ENCODE results near the gene ATOX1. TPM values are rescaled to one million over a fixed set of nuclear protein-coding genes. Genes with fewer than 3 reads are reported as not detected.

ATOX1 gene
- total RNA-seq, 1 donor from 2014 or later: 91.6 TPM

DNA sequence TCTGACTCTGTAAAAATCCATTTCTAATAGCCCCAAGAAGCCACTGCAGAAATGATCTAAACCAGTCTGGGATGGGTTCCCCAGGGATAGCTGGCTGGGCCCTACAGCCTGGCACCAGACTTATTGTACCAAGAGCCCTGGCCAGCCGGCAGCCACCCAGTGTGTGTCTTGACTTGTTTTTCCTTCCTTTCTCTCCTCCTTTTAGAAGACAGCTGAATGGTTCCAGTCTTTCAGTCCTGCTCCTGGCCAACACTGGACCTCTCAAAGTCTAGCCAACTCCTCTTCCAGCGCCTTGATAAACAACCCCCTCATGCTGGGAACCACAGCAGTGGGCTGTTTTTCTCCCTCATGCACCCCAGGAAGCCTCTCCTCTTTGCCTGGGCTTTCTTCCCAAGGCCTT lies 34.1 kb downstream of the ATOX1 start:
- H3K36me3 ChIP-seq (ENCODE audit: control insufficient read depth, insufficient read depth, low read length): no peaks in the 10 kb centered on the region
- TF ChIP-seq, protein P1, sequence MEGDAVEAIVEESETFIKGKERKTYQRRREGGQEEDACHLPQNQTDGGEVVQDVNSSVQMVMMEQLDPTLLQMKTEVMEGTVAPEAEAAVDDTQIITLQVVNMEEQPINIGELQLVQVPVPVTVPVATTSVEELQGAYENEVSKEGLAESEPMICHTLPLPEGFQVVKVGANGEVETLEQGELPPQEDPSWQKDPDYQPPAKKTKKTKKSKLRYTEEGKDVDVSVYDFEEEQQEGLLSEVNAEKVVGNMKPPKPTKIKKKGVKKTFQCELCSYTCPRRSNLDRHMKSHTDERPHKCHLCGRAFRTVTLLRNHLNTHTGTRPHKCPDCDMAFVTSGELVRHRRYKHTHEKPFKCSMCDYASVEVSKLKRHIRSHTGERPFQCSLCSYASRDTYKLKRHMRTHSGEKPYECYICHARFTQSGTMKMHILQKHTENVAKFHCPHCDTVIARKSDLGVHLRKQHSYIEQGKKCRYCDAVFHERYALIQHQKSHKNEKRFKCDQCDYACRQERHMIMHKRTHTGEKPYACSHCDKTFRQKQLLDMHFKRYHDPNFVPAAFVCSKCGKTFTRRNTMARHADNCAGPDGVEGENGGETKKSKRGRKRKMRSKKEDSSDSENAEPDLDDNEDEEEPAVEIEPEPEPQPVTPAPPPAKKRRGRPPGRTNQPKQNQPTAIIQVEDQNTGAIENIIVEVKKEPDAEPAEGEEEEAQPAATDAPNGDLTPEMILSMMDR (IDR thresholded peaks at IDR 0.05; ENCODE audit: insufficient read depth, low read length, poor library complexity, severe bottlenecking): no peak
- H3K4me3 ChIP-seq (ENCODE audit: low read depth, low read length): no peak overlapping the region
- no peak for DNase-seq (ENCODE audit: low read depth)
- H3K27me3 ChIP-seq (ENCODE audit: control insufficient read depth, insufficient read depth, low read length): no peaks in the 10 kb centered on the region

DNA sequence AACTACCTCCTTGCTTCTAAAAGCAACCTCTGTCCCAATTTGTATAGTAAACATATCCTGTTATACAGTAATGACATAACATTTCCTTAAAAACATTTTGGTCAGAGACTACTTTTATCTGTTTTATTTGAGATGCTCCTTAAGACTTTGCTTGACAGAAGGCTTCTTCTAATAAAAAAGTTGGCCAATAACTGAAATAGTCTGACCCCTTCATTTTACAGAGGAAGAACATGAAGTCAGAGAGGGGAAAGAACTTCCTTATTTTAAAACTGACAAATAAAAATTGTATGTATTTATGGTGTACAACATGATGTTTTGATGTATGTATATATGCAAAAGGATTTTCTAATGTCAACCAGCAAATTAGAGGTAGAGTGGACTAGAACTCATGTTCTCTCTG lies 35.9 kb downstream of the ATOX1 start:
- Histone ChIP-seq H3K27me3 (ENCODE audit: control insufficient read depth, insufficient read depth, low read length) (no peaks in the 10 kb centered on the region), H3K4me3 (ENCODE audit: low read depth, low read length) (no peak overlapping the region), H3K36me3 (ENCODE audit: control insufficient read depth, insufficient read depth, low read length) (no peaks in the 10 kb centered on the region)
- DNase-seq (ENCODE audit: low read depth): no peak
- TF ChIP-seq, protein P1 (IDR thresholded peaks at IDR 0.05; ENCODE audit: insufficient read depth, low read length, poor library complexity, severe bottlenecking): no peak

DNA sequence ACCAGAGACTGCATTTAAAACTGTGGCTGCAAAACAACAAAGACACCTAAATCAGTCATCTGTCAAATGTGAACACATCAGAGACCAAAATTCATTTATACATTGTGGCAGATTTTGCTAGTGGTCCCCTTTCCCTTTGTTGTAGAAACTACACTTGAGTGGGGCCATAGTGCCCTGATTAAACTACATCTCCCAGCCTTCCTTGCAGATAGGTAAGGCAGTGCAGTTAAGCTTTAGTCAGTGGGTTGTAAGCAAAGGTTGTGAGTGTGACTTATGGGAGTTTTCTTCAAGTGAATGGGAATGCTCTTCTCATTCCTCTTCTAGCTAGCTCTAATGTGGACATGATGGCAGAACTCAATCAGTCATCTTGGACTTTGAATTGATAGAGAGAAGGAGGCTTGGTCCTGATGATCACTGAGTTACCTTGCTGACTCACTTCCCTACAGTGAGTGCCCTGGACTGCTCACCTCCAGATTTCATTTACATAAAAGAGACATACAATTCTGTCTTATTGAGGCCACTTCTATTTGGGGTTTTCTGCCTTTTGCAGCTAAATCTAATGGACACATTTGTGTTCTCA lies 36.5 kb downstream of the ATOX1 start:
- DNase-seq (ENCODE audit: low read depth): no peak
- no peaks in the 10 kb centered on the region for H3K36me3 ChIP-seq (ENCODE audit: control insufficient read depth, insufficient read depth, low read length)
- no peak overlapping the region for H3K4me3 ChIP-seq (ENCODE audit: low read depth, low read length)
- no peaks in the 10 kb centered on the region for H3K27me3 ChIP-seq (ENCODE audit: control insufficient read depth, insufficient read depth, low read length)
- TF ChIP-seq, protein P1 (IDR thresholded peaks at IDR 0.05; ENCODE audit: insufficient read depth, low read length, poor library complexity, severe bottlenecking): no peak

DNA sequence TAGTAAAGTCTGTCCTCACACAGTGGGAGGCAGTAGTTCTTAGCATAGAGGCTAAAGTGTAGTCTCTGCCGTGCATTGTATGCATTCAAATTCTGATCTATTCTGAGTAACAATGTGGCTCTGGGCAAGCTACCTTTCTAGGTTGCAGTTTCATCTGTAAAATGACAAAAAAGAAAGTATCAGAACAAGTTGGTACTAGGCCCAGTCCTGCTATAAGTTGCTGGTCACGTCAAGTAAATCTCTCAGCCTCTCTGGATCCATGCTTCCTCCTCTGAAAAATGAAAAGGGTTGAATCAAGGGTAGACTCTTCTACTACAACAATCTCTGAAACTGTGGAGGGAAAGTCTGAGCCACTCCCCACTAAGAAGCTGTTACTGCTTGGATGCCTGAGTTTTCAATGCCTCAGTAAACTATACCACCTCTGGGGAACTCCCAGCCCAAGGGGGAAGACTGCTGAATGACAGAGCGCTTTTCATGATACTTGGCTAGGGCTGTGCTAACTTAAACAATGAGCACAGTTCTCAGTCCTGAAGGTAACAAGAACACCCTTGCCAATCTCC lies 37.3 kb downstream of the ATOX1 start:
- TF ChIP-seq, protein P1 (IDR thresholded peaks at IDR 0.05; ENCODE audit: insufficient read depth, low read length, poor library complexity, severe bottlenecking): no peak
- Histone ChIP-seq H3K36me3 (ENCODE audit: control insufficient read depth, insufficient read depth, low read length) (no peaks in the 10 kb centered on the region), H3K4me3 (ENCODE audit: low read depth, low read length) (no peak overlapping the region), H3K27me3 (ENCODE audit: control insufficient read depth, insufficient read depth, low read length) (no peaks in the 10 kb centered on the region)
- no peak for DNase-seq (ENCODE audit: low read depth)

DNA sequence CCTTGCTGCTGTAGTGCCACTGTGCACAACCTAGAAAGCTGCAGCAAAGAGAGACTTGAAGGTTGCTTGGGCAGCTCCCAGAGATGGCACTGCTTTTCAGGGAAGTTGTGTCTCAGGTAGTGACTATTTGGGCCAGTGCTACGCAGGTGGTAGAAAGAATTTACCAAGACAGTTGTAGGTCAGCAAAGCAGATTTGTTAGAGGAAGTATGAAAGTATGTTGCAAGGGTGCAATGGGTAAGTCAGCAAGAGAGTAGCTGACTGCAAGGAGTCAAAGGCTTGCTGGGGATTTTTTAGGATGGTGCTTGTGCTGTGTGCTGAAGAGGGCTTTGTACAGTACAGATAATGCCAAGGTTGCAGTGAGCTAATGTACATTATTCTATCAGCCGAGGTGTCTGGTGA lies 38.2 kb downstream of the ATOX1 start:
- Histone ChIP-seq H3K36me3 (ENCODE audit: control insufficient read depth, insufficient read depth, low read length) (no peaks in the 10 kb centered on the region), H3K4me3 (ENCODE audit: low read depth, low read length) (no peak overlapping the region), H3K27me3 (ENCODE audit: control insufficient read depth, insufficient read depth, low read length) (no peaks in the 10 kb centered on the region)
- TF ChIP-seq, protein P1 (IDR thresholded peaks at IDR 0.05; ENCODE audit: insufficient read depth, low read length, poor library complexity, severe bottlenecking): no peak
- no peak for DNase-seq (ENCODE audit: low read depth)
